GM19452 (cell line): ENCODE measurements around the gene FALEC.

Experiments
- ATAC-seq: cut with Tn5 transposase; IDR thresholded peaks from one replicate; pipeline ENCODE4 v1.9.1; 2021; ENCODE audit not compliant: unreplicated experiment

Gene FALEC

DNA sequence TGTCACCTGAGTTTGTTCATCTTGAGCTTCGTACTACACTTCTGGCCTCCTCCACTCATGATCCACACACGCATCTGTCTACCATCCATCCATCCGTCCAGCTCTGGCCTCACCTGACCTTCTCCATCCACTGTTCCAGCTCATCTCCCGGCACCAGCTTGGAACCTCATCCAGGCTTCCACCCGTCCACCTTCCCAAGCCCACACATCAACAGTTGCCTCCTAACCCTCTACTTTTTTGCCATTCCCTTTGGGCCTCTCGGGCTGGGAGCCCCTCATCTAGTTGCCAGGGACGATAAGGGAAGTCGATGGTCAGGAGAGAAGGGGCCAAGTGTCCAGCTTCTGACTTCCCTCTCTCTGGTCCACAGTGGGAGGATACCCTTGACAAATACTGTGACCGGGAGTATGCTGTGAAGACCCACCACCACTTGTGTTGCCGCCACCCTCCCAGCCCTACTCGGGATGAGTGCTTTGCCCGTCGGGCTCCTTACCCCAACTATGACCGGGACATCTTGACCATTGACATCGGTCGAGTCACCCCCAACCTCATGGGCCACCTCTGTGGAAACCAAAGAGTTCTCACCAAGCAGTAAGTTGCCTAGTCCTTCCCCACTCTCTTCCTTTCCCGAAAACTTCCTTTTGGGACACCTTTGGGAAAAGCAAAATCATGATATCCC is 3.4 kb upstream of the FALEC start:
- no peak for ATAC-seq

- ATAC-seq = no peak
Observed at GRCh38 chr1:150512846-150513245, 2.7 kb upstream of the FALEC start.

- no peak for ATAC-seq
Observed at GRCh38 chr1:150513351-150513791, 2.2 kb upstream of the FALEC start.

DNA sequence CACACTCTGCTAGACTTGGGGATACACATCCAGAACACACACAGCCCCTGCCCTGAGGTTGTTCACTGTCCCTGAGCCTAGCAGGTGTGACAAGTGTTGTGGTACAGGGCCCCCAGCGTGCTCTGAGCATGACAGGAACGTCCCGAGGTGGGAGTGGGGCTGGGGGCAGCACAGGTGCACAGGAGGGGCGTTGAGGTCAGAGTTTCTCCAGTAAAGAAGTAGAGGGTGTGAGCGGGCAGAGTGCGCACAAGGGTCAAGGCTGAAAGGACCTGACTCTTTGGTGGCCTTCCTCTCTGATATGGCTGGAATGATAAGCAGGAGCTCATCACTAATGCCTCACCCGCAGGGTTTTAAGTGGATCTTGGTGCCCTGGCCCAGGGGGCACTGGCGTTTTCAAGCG is 1.3 kb upstream of the FALEC start:
- ATAC-seq = no peak

DNA sequence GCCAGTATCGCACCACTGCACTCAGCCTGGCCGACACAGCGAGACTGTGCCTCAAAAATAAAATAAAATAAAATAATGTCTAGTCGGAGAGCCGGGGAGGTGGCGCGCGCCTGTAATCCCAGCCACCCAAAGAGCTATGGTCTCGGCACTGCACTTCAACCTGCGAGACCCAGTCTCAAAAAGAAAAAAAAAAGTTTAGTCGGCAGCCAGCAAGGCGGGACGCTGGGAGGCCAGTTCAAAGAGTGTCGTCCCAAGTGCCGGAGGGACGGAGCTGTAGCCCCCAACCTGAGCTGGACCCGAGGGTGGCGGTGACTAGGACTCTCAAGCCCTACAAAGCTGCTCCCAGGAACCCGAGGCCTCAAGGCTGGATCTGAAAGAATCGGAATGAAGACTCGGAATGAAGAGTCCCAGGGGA is 632 bp upstream of the FALEC start:
- ATAC-seq = no peak

DNA sequence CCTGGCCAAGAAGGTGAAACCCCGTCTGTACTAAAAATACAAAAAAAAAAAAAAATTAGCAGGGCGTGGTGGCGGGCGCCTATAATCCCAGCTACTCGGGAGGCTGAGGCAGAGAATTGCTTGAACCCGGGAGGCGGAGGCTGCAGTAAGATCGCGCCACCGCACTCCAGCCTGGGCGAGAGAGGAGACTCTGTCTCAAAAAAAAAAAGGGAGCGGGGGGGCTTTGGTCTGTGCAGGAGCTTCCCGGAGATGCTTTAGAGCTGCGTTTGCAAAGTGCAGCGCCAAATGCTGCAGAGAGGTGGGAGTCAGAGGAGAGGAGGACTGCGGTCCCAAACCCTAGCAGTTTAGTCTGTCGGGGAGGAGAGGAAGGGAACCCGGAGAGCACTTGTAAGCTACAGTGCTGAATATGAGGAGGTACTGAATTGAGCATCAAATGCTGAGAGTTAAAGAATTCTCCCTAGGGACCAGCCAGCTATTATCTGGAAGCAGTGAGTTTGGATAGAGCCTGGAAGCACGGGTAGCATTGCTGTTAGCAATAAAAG is 569 bp downstream of the FALEC start:
- no peak for ATAC-seq

- no peak for ATAC-seq
Observed at GRCh38 chr1:150516616-150517015, 1.1 kb downstream of the FALEC start.

DNA sequence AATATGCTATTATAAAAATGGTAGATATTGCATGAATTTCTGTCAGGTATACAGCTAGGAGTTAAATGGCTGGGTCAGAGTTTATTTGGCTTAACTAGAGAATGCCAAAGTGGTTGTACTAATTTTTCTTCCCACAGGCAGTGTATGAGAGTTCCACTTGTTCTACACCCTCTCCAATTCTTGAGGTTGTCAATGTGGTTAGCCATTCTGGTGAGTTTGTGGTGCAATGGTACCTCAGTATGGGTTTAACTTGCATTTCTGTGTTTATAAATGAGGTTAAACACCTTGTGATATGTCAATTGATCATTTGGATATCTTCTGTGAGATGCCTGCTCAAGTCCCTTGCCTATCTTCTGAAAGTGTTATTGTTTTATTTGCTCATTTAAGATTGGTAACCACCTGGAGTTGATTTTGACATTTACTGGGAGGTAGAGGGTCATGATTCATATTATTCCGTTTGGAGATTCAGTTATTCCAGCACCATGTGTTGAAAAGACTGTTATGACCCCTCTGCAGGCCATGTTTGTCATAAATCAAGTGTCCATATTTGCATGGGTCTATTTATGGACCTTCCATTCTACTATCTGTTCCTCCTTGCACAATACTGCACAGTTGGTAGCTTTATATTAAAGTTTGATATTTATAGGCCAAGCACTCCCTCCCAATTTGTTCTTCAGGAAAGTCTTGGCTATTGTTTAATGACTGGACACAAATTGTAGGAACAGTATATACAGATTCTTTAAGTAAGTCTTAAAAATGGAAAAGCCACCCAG is 5.8 kb downstream of the FALEC start:
- no peak for ATAC-seq

GRCh38 chr1:150525348-150525747 is 9.8 kb downstream of the FALEC start:
- ATAC-seq = no peak

- ATAC-seq = no peak
Observed at GRCh38 chr1:150528196-150528595, 12.6 kb downstream of the FALEC start.

DNA sequence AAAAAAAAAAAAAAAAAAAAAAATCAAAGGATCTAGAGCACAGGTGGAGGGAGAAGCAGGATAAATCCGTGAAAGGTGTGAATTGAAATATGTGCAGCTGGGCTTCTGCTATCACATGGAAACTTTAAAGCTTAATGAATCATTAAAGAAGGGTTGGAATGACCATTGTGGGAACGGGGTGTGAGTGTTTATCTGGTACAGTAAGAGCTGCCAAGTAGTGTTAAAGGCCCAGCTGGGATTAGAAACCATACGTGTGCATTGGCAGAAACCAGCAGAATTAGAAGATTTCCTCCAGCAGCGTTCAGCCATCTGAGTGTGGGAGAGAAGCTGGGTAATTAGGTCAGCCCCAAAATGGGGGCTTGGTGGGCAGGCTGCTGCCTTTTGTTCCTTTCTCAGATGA is 13.5 kb downstream of the FALEC start:
- no peak for ATAC-seq

DNA sequence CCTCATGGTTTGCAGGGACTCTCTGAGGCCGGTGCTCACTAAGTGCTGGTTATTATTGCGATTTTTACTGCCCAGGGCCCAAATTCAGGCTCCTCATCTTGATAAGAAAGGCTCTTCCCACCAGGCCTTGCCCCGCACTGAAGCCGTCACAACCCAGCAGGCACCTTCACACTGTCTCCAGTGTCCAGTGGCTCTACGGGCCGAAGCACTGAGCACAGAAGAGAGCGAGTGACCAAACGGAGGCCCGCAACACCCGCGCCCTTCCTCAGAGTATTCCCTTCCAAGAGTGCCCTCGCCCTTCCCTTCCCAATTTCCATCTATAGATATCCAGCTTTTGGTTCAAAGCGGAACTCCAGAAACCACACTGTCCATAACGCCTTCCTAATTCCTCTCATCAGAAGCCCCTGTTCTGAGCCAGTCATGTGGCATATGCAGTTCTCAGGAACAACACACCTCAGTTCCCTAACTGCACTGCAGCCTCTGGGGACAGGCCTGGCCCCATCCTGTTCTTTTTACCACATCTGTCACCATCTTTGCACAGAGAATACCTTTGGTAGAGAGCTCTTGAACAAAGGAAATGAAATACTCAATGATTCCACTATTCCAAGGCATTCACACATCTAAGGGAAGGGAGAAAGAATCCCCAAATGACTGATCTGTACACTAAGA is 15.1 kb downstream of the FALEC start:
- no peak for ATAC-seq

GRCh38 chr1:150532860-150533259 is 17.3 kb downstream of the FALEC start:
- ATAC-seq = no peak

DNA sequence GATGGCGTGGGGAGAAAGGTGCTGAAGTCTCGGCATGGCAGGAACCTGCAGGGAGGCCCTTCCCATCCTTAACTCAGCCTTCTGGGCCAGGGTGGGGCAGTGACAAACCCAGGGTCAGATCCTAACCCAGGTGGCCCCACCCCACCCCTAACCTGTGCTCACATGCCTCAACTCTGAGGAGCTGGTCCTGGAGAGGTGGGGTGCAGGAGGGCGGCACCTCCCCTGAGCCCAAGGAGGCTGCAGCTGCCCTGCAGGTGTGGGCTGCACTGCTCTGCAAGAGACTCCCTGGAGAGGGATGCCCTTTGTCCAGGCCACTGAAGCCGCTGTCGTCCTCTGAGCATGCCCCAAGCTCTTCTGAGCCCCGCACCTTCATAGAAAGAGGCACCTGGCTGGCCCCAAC is 18.4 kb downstream of the FALEC start:
- ATAC-seq = no peak

GRCh38 chr1:150535511-150536287 is 20.1 kb downstream of the FALEC start:
- ATAC-seq = no peak

DNA sequence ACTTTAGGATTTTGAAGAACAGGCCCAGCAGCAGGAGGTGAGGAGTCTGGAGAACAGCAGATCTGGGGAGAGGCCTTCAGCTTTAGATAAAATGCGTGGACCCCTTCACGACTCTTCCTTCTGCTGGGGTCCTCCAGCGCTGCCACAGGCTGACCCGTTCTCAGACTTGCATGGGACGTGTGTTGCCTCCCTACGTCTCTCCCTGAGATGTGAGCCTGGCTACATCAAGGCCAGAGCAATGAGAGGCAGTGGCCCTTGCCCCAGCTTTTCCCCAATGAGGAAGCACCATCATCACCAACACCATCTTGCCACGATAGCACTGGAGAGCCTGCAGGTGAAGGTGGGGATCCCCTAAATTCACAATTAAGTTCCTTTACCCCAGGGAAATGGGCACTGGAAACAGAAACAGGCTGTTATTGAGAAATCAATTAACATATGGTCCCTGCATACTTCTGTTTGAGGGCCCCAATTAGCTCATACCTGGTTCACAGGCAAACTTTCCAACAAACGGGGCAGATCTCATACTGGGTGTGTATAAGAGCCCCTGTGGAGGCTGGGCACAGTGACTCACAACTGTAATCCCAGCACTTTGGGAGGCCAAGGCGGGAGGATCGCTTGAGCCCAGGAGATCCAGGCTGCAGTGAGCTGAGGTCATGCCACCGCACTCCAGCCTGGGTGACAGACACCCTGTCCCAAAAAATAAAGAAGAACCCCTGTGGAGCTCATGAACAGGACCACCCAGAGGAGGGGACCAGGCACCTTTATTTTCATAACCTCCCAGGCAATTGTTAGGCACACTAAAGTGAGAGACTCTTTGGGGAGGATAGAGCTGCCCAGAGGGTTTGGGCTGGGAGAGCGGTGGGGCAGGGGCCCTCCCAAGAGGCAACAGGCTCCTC is 21.5 kb downstream of the FALEC start:
- ATAC-seq = no peak

GRCh38 chr1:150537732-150538684 is 22.5 kb downstream of the FALEC start:
- ATAC-seq = no peak

DNA sequence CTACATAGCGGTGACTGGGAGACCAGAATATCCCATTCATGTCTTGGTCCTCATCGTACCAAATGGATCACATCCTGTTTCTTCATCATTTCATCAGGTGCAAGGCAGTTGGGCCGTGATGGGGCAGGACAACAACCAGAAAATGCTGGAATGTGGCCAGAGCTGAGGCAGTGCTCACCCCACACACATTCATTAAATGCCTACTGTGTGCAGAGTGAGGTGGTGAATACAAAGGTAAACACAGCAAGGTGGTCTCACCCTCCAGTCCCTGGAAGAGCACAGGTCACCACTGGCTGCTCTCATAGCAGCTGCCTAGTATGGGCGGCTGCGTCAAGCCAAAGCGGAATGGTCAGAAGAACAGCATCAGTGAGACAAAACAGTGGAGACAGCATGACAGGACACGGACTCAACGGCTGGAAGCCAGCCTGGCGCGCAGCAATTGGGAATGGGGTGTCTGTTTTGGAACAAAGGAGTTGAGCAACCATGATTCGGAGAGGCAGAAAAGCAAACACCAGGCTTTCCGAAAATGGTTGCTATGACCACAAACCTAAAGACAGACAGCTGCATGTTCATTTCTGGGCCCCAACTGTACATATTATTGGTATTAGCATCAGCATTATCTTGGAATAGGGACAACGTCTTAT is 28.1 kb downstream of the FALEC start:
- no peak for ATAC-seq
